Trophoblast cell (in vitro differentiated cells and primary cell): ENCODE results near the gene FAM83F.

Source experiments
- DNase-seq, 2 donors: peaks; one replicate each; pipeline ENCODE4 v3.0.0-alpha.2; 2016
- H2AFZ ChIP-seq: 2 replicates; pipeline ENCODE4 v1.6.1; 2013; ENCODE audit warnings: low read length, moderate library complexity, mild to moderate bottlenecking; ENCODE audit not compliant: insufficient read depth, poor library complexity
- H2AK5ac ChIP-seq: 2 replicates; pipeline ENCODE4 v1.6.1; 2013; ENCODE audit warnings: mild to moderate bottlenecking, low read length
- H2BK120ac ChIP-seq: 2 replicates; pipeline ENCODE4 v1.6.1; 2013; ENCODE audit warnings: low read length, mild to moderate bottlenecking, moderate library complexity; ENCODE audit not compliant: insufficient read depth, poor library complexity
- H2BK12ac ChIP-seq: 2 replicates; pipeline ENCODE4 v1.6.1; 2013; ENCODE audit warnings: mild to moderate bottlenecking, low read length, moderate library complexity
- H2BK5ac ChIP-seq: 2 replicates; pipeline ENCODE4 v1.6.1; 2013; ENCODE audit warnings: low read length, low read depth, moderate library complexity, mild to moderate bottlenecking; ENCODE audit not compliant: poor library complexity
- H3K14ac ChIP-seq: 2 replicates; pipeline ENCODE4 v1.6.1; 2013; ENCODE audit warnings: mild to moderate bottlenecking, low read length
- H3K18ac ChIP-seq: 2 replicates; pipeline ENCODE4 v1.6.1; 2013; ENCODE audit warnings: mild to moderate bottlenecking, low read length
- H3K23ac ChIP-seq: 2 replicates; pipeline ENCODE4 v1.6.1; 2013; ENCODE audit warnings: low read length
- H3K27ac ChIP-seq: 2 replicates; pipeline ENCODE4 v1.5.1; 2013; ENCODE audit warnings: low read depth, mild to moderate bottlenecking, inconsistent platforms, low read length, moderate library complexity
- H3K27me3 ChIP-seq: 2 replicates; pipeline ENCODE4 v1.6.1; 2013; ENCODE audit warnings: inconsistent platforms, mild to moderate bottlenecking, low read length, moderate library complexity; ENCODE audit not compliant: insufficient read depth
- H3K36me3 ChIP-seq, 2 experiments: 1 replicate in 1 of 2; 2 replicates in 1 of 2; pipeline ENCODE4 v1.6.1; 2013; ENCODE audit warnings: low read length in 2 of 2, mild to moderate bottlenecking in 2 of 2, moderate library complexity in 1 of 2; ENCODE audit not compliant: insufficient read depth in 2 of 2, control insufficient read depth in 1 of 2
- H3K4ac ChIP-seq: 2 replicates; pipeline ENCODE4 v1.6.1; 2013; ENCODE audit warnings: low read depth, mild to moderate bottlenecking, low read length, moderate library complexity
- H3K4me1 ChIP-seq, 2 experiments: 1 replicate in 1 of 2; 2 replicates in 1 of 2; pipeline ENCODE4 v1.6.1; 2013; ENCODE audit warnings: low read length in 2 of 2, mild to moderate bottlenecking in 2 of 2, moderate library complexity in 1 of 2; ENCODE audit not compliant: insufficient read depth in 2 of 2, control insufficient read depth in 1 of 2
- H3K4me2 ChIP-seq: 2 replicates; pipeline ENCODE4 v1.6.1; 2013; ENCODE audit warnings: inconsistent platforms, mild to moderate bottlenecking, low read length, moderate library complexity
- H3K4me3 ChIP-seq: 2 replicates; pipeline ENCODE4 v1.5.1; 2013; ENCODE audit warnings: mild to moderate bottlenecking, low read depth, low read length, inconsistent platforms
- H3K79me1 ChIP-seq: one replicate; pipeline ENCODE4 v1.6.1; 2013; ENCODE audit warnings: low read length
- H3K79me2 ChIP-seq: 2 replicates; pipeline ENCODE4 v1.6.1; 2013; ENCODE audit warnings: low read length, mild to moderate bottlenecking; ENCODE audit not compliant: control insufficient read depth, insufficient read depth, poor library complexity
- H3K9ac ChIP-seq: 2 replicates; pipeline ENCODE4 v1.6.1; 2013; ENCODE audit warnings: mild to moderate bottlenecking, low read length
- H3K9me3 ChIP-seq: 2 replicates; pipeline ENCODE4 v1.6.1; 2013; ENCODE audit warnings: low read depth, mild to moderate bottlenecking, control low read depth, inconsistent platforms, low read length; ENCODE audit not compliant: insufficient read depth
- H4K12ac ChIP-seq: 2 replicates; pipeline ENCODE4 v1.6.1; 2013; ENCODE audit warnings: low read depth, mild to moderate bottlenecking, low read length, moderate library complexity
- H4K8ac ChIP-seq: 2 replicates; pipeline ENCODE4 v1.6.1; 2013; ENCODE audit warnings: low read depth, mild to moderate bottlenecking, low read length, moderate library complexity
- H4K91ac ChIP-seq: one replicate; pipeline ENCODE4 v1.6.1; 2013; ENCODE audit warnings: low read depth, mild to moderate bottlenecking, low read length, moderate library complexity
- WGBS: extraction: QIAGEN DNeasy Blood & Tissue Kit; methylation state at CpG from one replicate; pipeline ENCODE4 v1.1.7; 2013; ENCODE audit warnings: missing lambda C conversion rate; ENCODE audit not compliant: insufficient read length, insufficient coverage; ENCODE audit errors: extremely low coverage; 5-methylcytosine and 5-hydroxymethylcytosine counted together

FAM83F gene

GRCh38 chr22:40018051-40018450 lies 23.3 kb downstream of the FAM83F start:
- H3K4me3 ChIP-seq = no peak overlapping the region
- no peak for DNase-seq
- no peak overlapping the region for H3K9ac ChIP-seq
- no peaks in the 10 kb centered on the region for H3K27me3 ChIP-seq
- no peak overlapping the region for H4K91ac ChIP-seq
- no peak overlapping the region for H3K23ac ChIP-seq
- no peak overlapping the region for H2BK120ac ChIP-seq
- no peaks in the 10 kb centered on the region for H3K9me3 ChIP-seq
- WGBS = no CpG with 5 or more reads among the region's 6 CpGs
- no peak overlapping the region for H4K8ac ChIP-seq
- no peaks in the 10 kb centered on the region for H3K79me2 ChIP-seq
- H2BK12ac ChIP-seq = no peak overlapping the region
- H2AFZ ChIP-seq = no peak overlapping the region
- H3K4me2 ChIP-seq = no peak overlapping the region
- no peak overlapping the region for H2BK5ac ChIP-seq
- no peak overlapping the region for H3K27ac ChIP-seq
- H3K4me1 ChIP-seq = peaks cover 2 to 3% of the 10 kb centered on the region in 2 experiments
- H3K36me3 ChIP-seq = no peaks in the 10 kb centered on the region
- H3K4ac ChIP-seq = no peak overlapping the region
- H3K79me1 ChIP-seq = no peaks in the 10 kb centered on the region
- no peak overlapping the region for H2AK5ac ChIP-seq
- no peak overlapping the region for H4K12ac ChIP-seq
- no peak overlapping the region for H3K14ac ChIP-seq
- H3K18ac ChIP-seq = no peak overlapping the region

- no peak for DNase-seq
- H4K91ac ChIP-seq = no peak overlapping the region
- no peaks in the 10 kb centered on the region for H3K79me2 ChIP-seq
- H3K18ac ChIP-seq = no peak overlapping the region
- H3K36me3 ChIP-seq = no peaks in the 10 kb centered on the region
- H3K4me1 ChIP-seq = peaks cover 2 to 3% of the 10 kb centered on the region in 2 experiments
- WGBS = no CpG with 5 or more reads among the region's 9 CpGs
- no peaks in the 10 kb centered on the region for H3K79me1 ChIP-seq
- H3K4me2 ChIP-seq = no peak overlapping the region
- no peak overlapping the region for H3K14ac ChIP-seq
- no peak overlapping the region for H2BK120ac ChIP-seq
- H3K9me3 ChIP-seq = no peaks in the 10 kb centered on the region
- no peak overlapping the region for H3K23ac ChIP-seq
- H2AK5ac ChIP-seq = no peak overlapping the region
- no peak overlapping the region for H2AFZ ChIP-seq
- H3K4me3 ChIP-seq = no peak overlapping the region
- no peak overlapping the region for H3K27ac ChIP-seq
- no peak overlapping the region for H2BK12ac ChIP-seq
- H2BK5ac ChIP-seq = no peak overlapping the region
- H3K4ac ChIP-seq = no peak overlapping the region
- no peak overlapping the region for H4K12ac ChIP-seq
- H4K8ac ChIP-seq = no peak overlapping the region
- no peak overlapping the region for H3K9ac ChIP-seq
- no peaks in the 10 kb centered on the region for H3K27me3 ChIP-seq
Measured at GRCh38 chr22:40019100-40019499, 24.3 kb downstream of the FAM83F start.

GRCh38 chr22:40020956-40021355 lies 26.2 kb downstream of the FAM83F start:
- Histone ChIP-seq H2AK5ac (no peak overlapping the region), H2BK5ac (no peak overlapping the region), H2BK120ac (no peak overlapping the region), H3K4ac (no peak overlapping the region), H4K8ac (no peak overlapping the region), H3K9ac (no peak overlapping the region), H3K9me3 (no peaks in the 10 kb centered on the region), H3K14ac (no peak overlapping the region), H3K18ac (no peak overlapping the region), H4K91ac (no peak overlapping the region), H3K4me1 (no peaks in the 10 kb centered on the region), H3K27ac (no peak overlapping the region), H3K79me1 (no peaks in the 10 kb centered on the region), H3K23ac (no peak overlapping the region), H4K12ac (no peak overlapping the region), H3K4me3 (no peak overlapping the region), H3K79me2 (no peaks in the 10 kb centered on the region), H3K36me3 (no peaks in the 10 kb centered on the region), H3K27me3 (no peaks in the 10 kb centered on the region), H2AFZ (no peak overlapping the region), H3K4me2 (no peak overlapping the region), H2BK12ac (no peak overlapping the region)
- no CpG with 5 or more reads among the region's 7 CpGs for WGBS
- no peak for DNase-seq

- no peaks in the 10 kb centered on the region for H3K4me1 ChIP-seq
- no peak overlapping the region for H4K12ac ChIP-seq
- H3K23ac ChIP-seq = no peak overlapping the region
- H3K4ac ChIP-seq = no peak overlapping the region
- no peak overlapping the region for H2AK5ac ChIP-seq
- no peaks in the 10 kb centered on the region for H3K27me3 ChIP-seq
- no peak overlapping the region for H2BK120ac ChIP-seq
- no peaks in the 10 kb centered on the region for H3K79me2 ChIP-seq
- no CpG with 5 or more reads among the region's 34 CpGs for WGBS
- no peak overlapping the region for H4K91ac ChIP-seq
- DNase-seq = no peak
- H3K18ac ChIP-seq = no peak overlapping the region
- no peak overlapping the region for H3K14ac ChIP-seq
- H3K4me3 ChIP-seq = no peak overlapping the region
- no peak overlapping the region for H2BK5ac ChIP-seq
- no peak overlapping the region for H3K4me2 ChIP-seq
- H2BK12ac ChIP-seq = no peak overlapping the region
- no peaks in the 10 kb centered on the region for H3K36me3 ChIP-seq
- no peak overlapping the region for H2AFZ ChIP-seq
- no peak overlapping the region for H3K27ac ChIP-seq
- H4K8ac ChIP-seq = no peak overlapping the region
- no peaks in the 10 kb centered on the region for H3K9me3 ChIP-seq
- H3K9ac ChIP-seq = no peak overlapping the region
- no peaks in the 10 kb centered on the region for H3K79me1 ChIP-seq
Measured at GRCh38 chr22:40021401-40022000, 26.7 kb downstream of the FAM83F start.
